Astrocyte (in vitro differentiated cells and primary cell): ENCODE measurements around the gene GIT1. TPM values are rescaled to one million over a fixed set of nuclear protein-coding genes. Genes with fewer than 3 reads are reported as not detected.

Source experiments
- DNase-seq: peaks from one replicate; pipeline ENCODE4 v3.0.0-alpha.2; 2010; ENCODE audit warnings: low read depth
- FAIRE-seq: peaks from 2 replicates; lab custom pipeline; 2011; peaks lifted over from hg19 to GRCh38; lab: Jason Lieb, UNC
- H2AFZ ChIP-seq: 2 replicates; pipeline ENCODE4 v1.6.0; 2012; ENCODE audit warnings: low read depth, low read length, inconsistent platforms
- H3K27ac ChIP-seq: 2 replicates; pipeline ENCODE4 v1.5.1; 2011; ENCODE audit warnings: low read depth, low read length, inconsistent platforms
- H3K27me3 ChIP-seq: 2 replicates; pipeline ENCODE4 v1.6.0; 2011; ENCODE audit warnings: low read length, inconsistent platforms; ENCODE audit not compliant: insufficient read depth
- H3K36me3 ChIP-seq: 2 replicates; pipeline ENCODE4 v1.5.1; 2011; ENCODE audit warnings: low read length, inconsistent platforms; ENCODE audit not compliant: insufficient read depth
- H3K4me1 ChIP-seq: 2 replicates; pipeline ENCODE4 v1.5.1; 2011; ENCODE audit warnings: low read length, inconsistent platforms; ENCODE audit not compliant: insufficient read depth
- H3K4me2 ChIP-seq: 2 replicates; pipeline ENCODE4 v1.6.0; 2012; ENCODE audit warnings: low read length, inconsistent platforms
- H3K4me3 ChIP-seq: 2 replicates; pipeline ENCODE4 v1.5.1; 2011; ENCODE audit warnings: low read depth, mild to moderate bottlenecking, low read length, inconsistent platforms; ENCODE audit not compliant: insufficient read depth
- H3K79me2 ChIP-seq: 2 replicates; pipeline ENCODE4 v1.6.0; 2012; ENCODE audit warnings: mild to moderate bottlenecking, low read length, inconsistent platforms; ENCODE audit not compliant: insufficient read depth
- H3K9ac ChIP-seq: 2 replicates; pipeline ENCODE4 v1.6.0; 2012; ENCODE audit warnings: mild to moderate bottlenecking, low read length, inconsistent platforms
- H3K9me3 ChIP-seq: 2 replicates; pipeline ENCODE4 v1.5.1; 2012; ENCODE audit warnings: low read depth, mild to moderate bottlenecking, low read length, inconsistent platforms; ENCODE audit not compliant: insufficient read depth
- H4K20me1 ChIP-seq: 2 replicates; pipeline ENCODE4 v1.6.0; 2012; ENCODE audit warnings: low read length, inconsistent platforms; ENCODE audit not compliant: insufficient read depth
- H3K27ac Mint-ChIP-seq: one replicate; pipeline ENCODE4 v1.8.0; 2021; ENCODE audit warnings: mild to moderate bottlenecking, mixed read lengths; ENCODE audit not compliant: unreplicated experiment
- H3K27me3 Mint-ChIP-seq: one replicate; pipeline ENCODE4 v1.8.0; 2021; ENCODE audit warnings: low read depth, mixed read lengths; ENCODE audit not compliant: unreplicated experiment
- H3K36me3 Mint-ChIP-seq: one replicate; pipeline ENCODE4 v1.8.0; 2021; ENCODE audit warnings: low read depth, mixed read lengths; ENCODE audit not compliant: unreplicated experiment
- H3K4me1 Mint-ChIP-seq: one replicate; pipeline ENCODE4 v1.8.0; 2021; ENCODE audit warnings: low read depth, mixed read lengths; ENCODE audit not compliant: unreplicated experiment
- H3K4me3 Mint-ChIP-seq: one replicate; pipeline ENCODE4 v1.8.0; 2021; ENCODE audit warnings: mild to moderate bottlenecking, moderate library complexity, mixed read lengths; ENCODE audit not compliant: unreplicated experiment
- H3K9me3 Mint-ChIP-seq: one replicate; pipeline ENCODE4 v1.8.0; 2021; ENCODE audit warnings: mild to moderate bottlenecking, mixed read lengths; ENCODE audit not compliant: unreplicated experiment
- CTCF ChIP-seq: IDR thresholded peaks from 2 replicates; pipeline ENCODE4 v1.5.1; 2011; ENCODE audit warnings: low read depth, mild to moderate bottlenecking, inconsistent platforms, low read length, moderate library complexity; ENCODE audit not compliant: insufficient read depth
- EZH2 ChIP-seq: IDR thresholded peaks from 2 replicates; pipeline ENCODE4 v1.6.1; 2012; ENCODE audit warnings: mild to moderate bottlenecking, low read length, inconsistent platforms; ENCODE audit not compliant: insufficient read depth
- total RNA-seq: library from RNA; stranded (reverse); gene quantifications from 2 replicates; pipeline ENCODE4 v1.2.1, GENCODE V29; 2021

GIT1 gene
- total RNA-seq, 1 donor from 2014 or later: 52.2 TPM

- Histone ChIP-seq H4K20me1 (peaks cover 82% of the 10 kb centered on the region), H3K27ac (no peak overlapping the region), H2AFZ (no peak overlapping the region), H3K4me3 (no peak overlapping the region), H3K4me1 (peaks cover 37% of the 10 kb centered on the region), H3K9me3 (no peaks in the 10 kb centered on the region), H3K4me2 (no peak overlapping the region), H3K36me3 (peaks cover 2% of the 10 kb centered on the region), H3K9ac (no peak overlapping the region), H3K79me2 (peaks cover 68% of the 10 kb centered on the region), H3K27me3 (no peaks in the 10 kb centered on the region)
- H3K27ac Mint-ChIP-seq: no peak overlapping the region
- peaks cover 7% of the 10 kb centered on the region for H3K36me3 Mint-ChIP-seq
- H3K27me3 Mint-ChIP-seq: no peaks in the 10 kb centered on the region
- FAIRE-seq: no peak
- TF ChIP-seq EZH2: no peak
- TF ChIP-seq CTCF: no peak
- no peak overlapping the region for H3K4me3 Mint-ChIP-seq
- no peaks in the 10 kb centered on the region for H3K9me3 Mint-ChIP-seq
- H3K4me1 Mint-ChIP-seq: peaks cover 18% of the 10 kb centered on the region
- no peak for DNase-seq
Measured at GRCh38 chr17:29583324-29584248, 5.9 kb downstream of the GIT1 start.

- no peaks in the 10 kb centered on the region for H3K9me3 ChIP-seq
- H3K79me2 ChIP-seq: peaks cover 60% of the 10 kb centered on the region
- peaks cover 31% of the 10 kb centered on the region for H3K4me1 ChIP-seq
- no peak overlapping the region for H3K9ac ChIP-seq
- TF ChIP-seq CTCF: no peak
- TF ChIP-seq EZH2: no peak
- no peaks in the 10 kb centered on the region for H3K9me3 Mint-ChIP-seq
- H2AFZ ChIP-seq: no peak overlapping the region
- H3K27ac ChIP-seq: no peak overlapping the region
- no peak overlapping the region for H3K27ac Mint-ChIP-seq
- FAIRE-seq: no peak
- H3K27me3 ChIP-seq: no peaks in the 10 kb centered on the region
- peaks cover 18% of the 10 kb centered on the region for H3K4me1 Mint-ChIP-seq
- no peak overlapping the region for H3K4me3 ChIP-seq
- peaks cover 79% of the 10 kb centered on the region for H4K20me1 ChIP-seq
- H3K4me2 ChIP-seq: no peak overlapping the region
- no peak for DNase-seq
- no peak overlapping the region for H3K4me3 Mint-ChIP-seq
- H3K36me3 Mint-ChIP-seq: peaks cover 9% of the 10 kb centered on the region
- H3K27me3 Mint-ChIP-seq: no peaks in the 10 kb centered on the region
- peaks cover 2% of the 10 kb centered on the region for H3K36me3 ChIP-seq
Measured at GRCh38 chr17:29582772-29583171, 6.7 kb downstream of the GIT1 start.

- peaks cover 55% of the 10 kb centered on the region for H3K79me2 ChIP-seq
- peaks cover 2% of the 10 kb centered on the region for H3K36me3 ChIP-seq
- H3K4me3 ChIP-seq: no peak overlapping the region
- H3K4me1 ChIP-seq: peaks cover 31% of the 10 kb centered on the region
- H3K9ac ChIP-seq: no peak overlapping the region
- TF ChIP-seq EZH2 (no peak), CTCF (no peak)
- no peaks in the 10 kb centered on the region for H3K27me3 ChIP-seq
- H3K4me2 ChIP-seq: no peak overlapping the region
- no peaks in the 10 kb centered on the region for H3K27me3 Mint-ChIP-seq
- H2AFZ ChIP-seq: no peak overlapping the region
- H3K27ac Mint-ChIP-seq: peak overlapping the region; percentile 41
- peaks cover 74% of the 10 kb centered on the region for H4K20me1 ChIP-seq
- peaks cover 17% of the 10 kb centered on the region for H3K4me1 Mint-ChIP-seq
- H3K27ac ChIP-seq: no peak overlapping the region
- H3K9me3 ChIP-seq: no peaks in the 10 kb centered on the region
- FAIRE-seq (no peak), DNase-seq (no peak)
- no peak overlapping the region for H3K4me3 Mint-ChIP-seq
- H3K9me3 Mint-ChIP-seq: no peaks in the 10 kb centered on the region
- H3K36me3 Mint-ChIP-seq: peaks cover 11% of the 10 kb centered on the region
Measured at GRCh38 chr17:29582254-29582765, 7.1 kb downstream of the GIT1 start.
